ENCODE measurements around the gene GPRIN2.

DNA sequence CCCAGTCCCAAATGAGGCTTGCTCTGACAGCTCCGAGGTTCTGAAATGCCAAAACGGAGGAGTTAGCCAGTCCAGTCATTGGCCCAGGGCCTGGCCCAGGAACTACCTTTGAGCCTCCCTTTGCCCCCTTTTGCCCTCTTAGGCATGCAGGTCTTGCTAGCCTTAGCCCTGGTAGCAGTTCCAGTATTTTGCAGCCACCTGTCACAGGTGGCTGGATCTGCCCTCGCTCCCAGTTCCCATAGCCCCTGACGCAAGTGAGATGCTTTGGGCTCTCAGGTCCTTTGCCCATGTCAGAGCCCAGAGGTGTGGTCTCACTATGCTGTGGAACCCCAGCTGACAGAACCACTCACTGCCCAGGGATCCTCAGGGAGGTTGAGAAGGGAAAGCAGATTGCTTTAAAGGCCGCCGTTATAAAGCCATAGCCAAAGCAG, 42.0 kb downstream of the GPRIN2 start:
- TF ChIP-seq, protein P1, sequence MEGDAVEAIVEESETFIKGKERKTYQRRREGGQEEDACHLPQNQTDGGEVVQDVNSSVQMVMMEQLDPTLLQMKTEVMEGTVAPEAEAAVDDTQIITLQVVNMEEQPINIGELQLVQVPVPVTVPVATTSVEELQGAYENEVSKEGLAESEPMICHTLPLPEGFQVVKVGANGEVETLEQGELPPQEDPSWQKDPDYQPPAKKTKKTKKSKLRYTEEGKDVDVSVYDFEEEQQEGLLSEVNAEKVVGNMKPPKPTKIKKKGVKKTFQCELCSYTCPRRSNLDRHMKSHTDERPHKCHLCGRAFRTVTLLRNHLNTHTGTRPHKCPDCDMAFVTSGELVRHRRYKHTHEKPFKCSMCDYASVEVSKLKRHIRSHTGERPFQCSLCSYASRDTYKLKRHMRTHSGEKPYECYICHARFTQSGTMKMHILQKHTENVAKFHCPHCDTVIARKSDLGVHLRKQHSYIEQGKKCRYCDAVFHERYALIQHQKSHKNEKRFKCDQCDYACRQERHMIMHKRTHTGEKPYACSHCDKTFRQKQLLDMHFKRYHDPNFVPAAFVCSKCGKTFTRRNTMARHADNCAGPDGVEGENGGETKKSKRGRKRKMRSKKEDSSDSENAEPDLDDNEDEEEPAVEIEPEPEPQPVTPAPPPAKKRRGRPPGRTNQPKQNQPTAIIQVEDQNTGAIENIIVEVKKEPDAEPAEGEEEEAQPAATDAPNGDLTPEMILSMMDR (conservative IDR thresholded peaks at IDR 0.05 in 1 of 2, IDR thresholded peaks at IDR 0.05 in 1 of 2; ENCODE audit: extremely low read depth in 1 of 2, insufficient read depth in 1 of 2, low read depth in 1 of 2, low read length in 2 of 2) = no peak
- TF ChIP-seq EZH2 (IDR thresholded peaks at IDR 0.05; ENCODE audit: borderline replicate concordance, low read length) = no peak

All from mammary epithelial cell (primary cell).